Pancreas (tissue), 10 donors: ENCODE data around the gene THAP8. TPM values are rescaled to one million over a fixed set of nuclear protein-coding genes. Genes with fewer than 3 reads are reported as not detected.
"Not testable (repeated sequence)": the region's sequence is repeated elsewhere in the genome, so short reads cannot be mapped to it uniquely, and the experiment has no call there.

Experiments
- ATAC-seq, 4 donors: fragments of 200-7000 bp; cut with Tn5 transposase; one replicate each; pipeline versions ENCODE4 v1.8.0 to v1.9.1; 2020; ENCODE audit warnings: mild to moderate bottlenecking in 4 of 4, moderate library complexity in 4 of 4
- DNase-seq, 6 donors: peaks; one replicate each; pipeline ENCODE4 v3.0.0-alpha.2; 2020
- FAIRE-seq: peaks from 2 replicates; lab custom pipeline; 2012; peaks lifted over from hg19 to GRCh38; lab: Jason Lieb, UNC
- H3K27ac ChIP-seq, 4 donors: fragments of 200-600 bp; sonication (generic); 1 replicate in 3 of 4; 2 replicates in 1 of 4; pipeline versions ENCODE4 v1.5.0 to v1.8.0; 2020
- H3K27me3 ChIP-seq, 4 donors: fragments of 200-600 bp; one replicate each; pipeline ENCODE4 v1.8.0; 2021
- H3K36me3 ChIP-seq, 3 donors: fragments of 200-600 bp; sonication (generic) in 1 of 3; one replicate each; pipeline versions ENCODE4 v1.5.0 to v1.8.0; 2020 to 2021
- H3K4me1 ChIP-seq, 3 donors: fragments of 200-600 bp; one replicate each; pipeline ENCODE4 v1.8.0; 2021
- H3K4me3 ChIP-seq, 4 donors: fragments of 200-600 bp; sonication (generic) in 2 of 4; one replicate each; pipeline versions ENCODE4 v1.5.0 to v1.8.0; 2020 to 2021
- H3K9me3 ChIP-seq, 4 donors: fragments of 200-600 bp; one replicate each; pipeline ENCODE4 v1.8.0; 2021
- WGBS, 2 donors: extraction: QIAGEN DNeasy Blood & Tissue Kit; methylation state at CpG; one replicate each; pipeline ENCODE4 v1.1.7; 2013; 5-methylcytosine and 5-hydroxymethylcytosine counted together
- intact Hi-C, 3 donors: fragments of 100-400 bp; cut with DNase I; formaldehyde crosslinking; loops; one replicate each; pipeline versions ENCODE4 v1.11.1 to v1.14.2; 2022
- polyA plus RNA-seq, 2 donors: library from polyadenylated mRNA; stranded (reverse); fragments of 200-250 nt; gene quantifications; one replicate each; pipeline ENCODE4 v1.2.3, GENCODE V29; 2013
- total RNA-seq, 6 donors: library from RNA; stranded (reverse); fragmentation: NEBNext Ultra II Directional in 4 of 6; extraction: Animal tissue kit (Norgen Biotek cat#: 25700) in 4 of 6; gene quantifications; one replicate each; pipeline versions ENCODE4 v1.2.1 to v1.2.4, GENCODE V29; 2021 to 2023
- TF ChIP-seq, protein P1 (sequence below), 4 donors: fragments of 200-600 bp; sonication (generic) in 3 of 4; IDR thresholded peaks; one replicate each; pipeline versions ENCODE4 v1.5.0 to v1.8.0; 2021; ENCODE audit warnings: antibody characterized with exemption in 4 of 4
- donor health status: healthy with polysubstance abuse.
- donor health status: DM: no; HTN: no; CAD: no; lungs with moderate emphysema.
- donor health status: DM: no; HTN: no; CAD: no.
- donor health status: control.
- donor health status: control.
- donor health status: Bipolar disorder and iron deficiency.
- donor health status: DM: yes; HTN: yes; CAD: no.
- donor health status: DM: no; HTN: no; CAD: no.
- donor health status: DM: no; HTN: no; CAD: no.
- donor health status: DM: yes; HTN: yes; CAD: no.

The THAP8 gene
- total and polyA plus RNA-seq, 8 donors, result 0.88 to 3.2 (median 2.3) TPM

- DNase-seq, result no peak
- TF ChIP-seq, protein P1, sequence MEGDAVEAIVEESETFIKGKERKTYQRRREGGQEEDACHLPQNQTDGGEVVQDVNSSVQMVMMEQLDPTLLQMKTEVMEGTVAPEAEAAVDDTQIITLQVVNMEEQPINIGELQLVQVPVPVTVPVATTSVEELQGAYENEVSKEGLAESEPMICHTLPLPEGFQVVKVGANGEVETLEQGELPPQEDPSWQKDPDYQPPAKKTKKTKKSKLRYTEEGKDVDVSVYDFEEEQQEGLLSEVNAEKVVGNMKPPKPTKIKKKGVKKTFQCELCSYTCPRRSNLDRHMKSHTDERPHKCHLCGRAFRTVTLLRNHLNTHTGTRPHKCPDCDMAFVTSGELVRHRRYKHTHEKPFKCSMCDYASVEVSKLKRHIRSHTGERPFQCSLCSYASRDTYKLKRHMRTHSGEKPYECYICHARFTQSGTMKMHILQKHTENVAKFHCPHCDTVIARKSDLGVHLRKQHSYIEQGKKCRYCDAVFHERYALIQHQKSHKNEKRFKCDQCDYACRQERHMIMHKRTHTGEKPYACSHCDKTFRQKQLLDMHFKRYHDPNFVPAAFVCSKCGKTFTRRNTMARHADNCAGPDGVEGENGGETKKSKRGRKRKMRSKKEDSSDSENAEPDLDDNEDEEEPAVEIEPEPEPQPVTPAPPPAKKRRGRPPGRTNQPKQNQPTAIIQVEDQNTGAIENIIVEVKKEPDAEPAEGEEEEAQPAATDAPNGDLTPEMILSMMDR (IDR thresholded peaks at IDR 0.05), result no peak
- no peak overlapping the region for H3K27ac ChIP-seq
- no peaks in the 10 kb centered on the region for H3K36me3 ChIP-seq
- ATAC-seq, result no peak
- no peak overlapping the region for H3K4me3 ChIP-seq
- H3K27me3 ChIP-seq, result no peaks in the 10 kb centered on the region
- H3K4me1 ChIP-seq, result no peaks in the 10 kb centered on the region
- 89 to 90% methylated on average over 8 of the region's 8 CpGs for WGBS, 2 donors
- intact Hi-C loops, result no loop called here
- no peak for FAIRE-seq
- H3K9me3 ChIP-seq, result no peaks in the 10 kb centered on the region
These were observed 18.0 kb upstream of the THAP8 start for GRCh38 chr19:36072081-36072480.

- H3K9me3 ChIP-seq, ATAC-seq, H3K4me1 ChIP-seq, H3K4me3 ChIP-seq, FAIRE-seq, H3K27ac ChIP-seq, H3K27me3 ChIP-seq, intact Hi-C loops, DNase-seq, H3K36me3 ChIP-seq: not testable (repeated sequence)
- 95 to 97% methylated on average over 21 to 52 of the region's 57 CpGs for WGBS, 2 donors
These were observed 14.9 kb upstream of the THAP8 start for GRCh38 chr19:36068810-36069499.

DNA sequence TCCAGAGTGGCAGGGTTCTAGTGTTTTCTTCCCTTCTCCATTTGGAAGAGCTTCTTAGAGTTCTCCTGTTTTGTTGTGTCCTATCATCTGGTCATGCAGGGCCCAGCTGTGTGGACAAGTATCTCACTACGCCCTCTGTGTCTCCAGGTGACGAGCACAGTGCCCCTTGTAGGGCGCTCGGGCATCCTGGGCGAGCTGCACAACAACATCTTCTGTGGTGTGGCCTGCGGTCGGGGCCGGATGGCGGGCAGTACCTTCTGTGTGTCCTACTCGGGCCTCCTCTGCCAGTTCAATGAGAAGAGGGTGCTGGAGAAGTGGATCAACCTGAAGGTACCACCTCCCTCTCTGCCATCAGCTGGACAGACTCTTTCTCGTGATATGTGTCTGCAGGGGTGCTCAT lies 13.6 kb upstream of the THAP8 start:
- Histone ChIP-seq H3K27me3 (no peaks in the 10 kb centered on the region), H3K36me3 (no peaks in the 10 kb centered on the region), H3K27ac (no peak overlapping the region), H3K4me3 (no peak overlapping the region), H3K4me1 (no peaks in the 10 kb centered on the region), H3K9me3 (no peaks in the 10 kb centered on the region)
- intact Hi-C loops, result no loop called here
- FAIRE-seq (no peak), DNase-seq (no peak), ATAC-seq (no peak)
- WGBS, 2 donors, result 93 to 96% methylated on average over 11 of the region's 11 CpGs
- TF ChIP-seq, protein P1 (IDR thresholded peaks at IDR 0.05), result no peak

GRCh38 chr19:36064826-36065225 lies 10.7 kb upstream of the THAP8 start:
- no peak overlapping the region for H3K27ac ChIP-seq
- no peaks in the 10 kb centered on the region for H3K27me3 ChIP-seq
- H3K4me1 ChIP-seq, result no peaks in the 10 kb centered on the region
- no peaks in the 10 kb centered on the region for H3K9me3 ChIP-seq
- TF ChIP-seq, protein P1 (IDR thresholded peaks at IDR 0.05), result no peak
- no peaks in the 10 kb centered on the region for H3K36me3 ChIP-seq
- intact Hi-C loops, result no loop called here
- ATAC-seq, result no peak
- no peak for DNase-seq
- FAIRE-seq, result no peak
- no peak overlapping the region for H3K4me3 ChIP-seq
- 93 to 96% methylated on average over 8 of the region's 8 CpGs for WGBS, 2 donors

DNA sequence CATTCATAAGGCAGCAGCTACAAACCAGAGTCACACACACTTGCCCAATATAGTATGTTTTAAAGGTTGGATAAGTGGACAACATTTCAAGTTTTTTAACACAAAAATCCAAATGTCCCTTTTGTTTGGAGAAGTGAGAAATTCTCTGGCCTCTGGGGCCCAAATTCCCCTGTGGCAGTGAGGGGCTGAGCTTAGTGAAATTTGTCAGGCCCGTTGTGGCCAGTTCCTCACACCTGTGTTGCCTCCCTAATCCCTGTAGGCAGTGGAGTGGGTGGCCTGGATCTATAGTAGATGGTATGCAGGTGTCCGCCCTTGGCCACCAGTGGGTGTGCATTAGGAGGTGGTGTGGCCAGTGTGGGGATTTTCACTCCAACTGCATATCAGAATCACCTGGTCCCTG lies 7.3 kb upstream of the THAP8 start:
- Histone ChIP-seq H3K9me3 (no peaks in the 10 kb centered on the region), H3K4me3 (no peak overlapping the region), H3K27me3 (no peaks in the 10 kb centered on the region), H3K27ac (no peak overlapping the region), H3K4me1 (no peaks in the 10 kb centered on the region), H3K36me3 (no peaks in the 10 kb centered on the region)
- TF ChIP-seq, protein P1 (IDR thresholded peaks at IDR 0.05), result no peak
- intact Hi-C loops, result no loop called here
- DNase-seq (no peak), ATAC-seq (no peak), FAIRE-seq (no peak)
- 92 to 100% methylated on average over 2 of the region's 2 CpGs for WGBS, 2 donors
